NOMO-1 treated with DMSO at 0.1 percent for 48 hours (cell line): ENCODE measurements around the gene LRRC8A.
A peak's percentile ranks its signal among the peaks of the same experiment; 100 is the strongest.
"Not testable (repeated sequence)": the region's sequence is repeated elsewhere in the genome, so short reads cannot be mapped to it uniquely, and the experiment has no call there.

ENCODE experiments used
- DNase-seq: peaks from one replicate; lab custom pipeline; 2025; ENCODE audit not compliant: unreplicated experiment; lab: John Stamatoyannopoulos, UW

The LRRC8A gene

GRCh38 chr9:128881884-128882676 lies at the start of gene LRRC8A, which contains the start of gene KYAT1:
LRRC8A (plus strand) TSS chr9:128882133; CDS start chr9:128907165, 25,032 bp downstream.
KYAT1 (minus strand) TSS chr9:128881950; CDS start chr9:128845405, 36,545 bp downstream.
- peak; percentile 95 for DNase-seq

GRCh38 chr9:128833696-128834095 lies 48.2 kb upstream of the LRRC8A start:
- no peak for DNase-seq

- no peak for DNase-seq
Observed at GRCh38 chr9:128835246-128836210, 46.4 kb upstream of the LRRC8A start.

- no peak for DNase-seq
Observed at GRCh38 chr9:128836509-128837145, 45.3 kb upstream of the LRRC8A start.

- DNase-seq = no peak
Observed at GRCh38 chr9:128838338-128838737, 43.6 kb upstream of the LRRC8A start.

GRCh38 chr9:128840524-128840923 lies 41.4 kb upstream of the LRRC8A start:
- DNase-seq = no peak

- no peak for DNase-seq
Observed at GRCh38 chr9:128841694-128842492, 40.0 kb upstream of the LRRC8A start.

- not testable (repeated sequence) for DNase-seq
Observed at GRCh38 chr9:128843171-128843570, 38.8 kb upstream of the LRRC8A start.

- no peak for DNase-seq
Observed at GRCh38 chr9:128845186-128845931, 36.6 kb upstream of the LRRC8A start.

- DNase-seq = no peak
Observed at GRCh38 chr9:128846680-128847030, 35.3 kb upstream of the LRRC8A start.

GRCh38 chr9:128847803-128848202 lies 34.1 kb upstream of the LRRC8A start:
- no peak for DNase-seq

- DNase-seq = not testable (repeated sequence)
Observed at GRCh38 chr9:128851024-128851423, 30.9 kb upstream of the LRRC8A start.

- DNase-seq = peak; percentile 43
Observed at GRCh38 chr9:128851779-128852600, 29.9 kb upstream of the LRRC8A start.

GRCh38 chr9:128852646-128853045 lies 29.3 kb upstream of the LRRC8A start:
- DNase-seq = not testable (repeated sequence)

- DNase-seq = not testable (repeated sequence)
Observed at GRCh38 chr9:128854454-128854853, 27.5 kb upstream of the LRRC8A start.

- DNase-seq = not testable (repeated sequence)
Observed at GRCh38 chr9:128858476-128858875, 23.5 kb upstream of the LRRC8A start.

GRCh38 chr9:128860937-128861336 lies 21.0 kb upstream of the LRRC8A start:
- DNase-seq = no peak

GRCh38 chr9:128861501-128861900 lies 20.4 kb upstream of the LRRC8A start:
- DNase-seq = no peak

- DNase-seq = no peak
Observed at GRCh38 chr9:128862401-128862851, 19.5 kb upstream of the LRRC8A start.
